ENCODE measurements around the gene STAT6.

DNA sequence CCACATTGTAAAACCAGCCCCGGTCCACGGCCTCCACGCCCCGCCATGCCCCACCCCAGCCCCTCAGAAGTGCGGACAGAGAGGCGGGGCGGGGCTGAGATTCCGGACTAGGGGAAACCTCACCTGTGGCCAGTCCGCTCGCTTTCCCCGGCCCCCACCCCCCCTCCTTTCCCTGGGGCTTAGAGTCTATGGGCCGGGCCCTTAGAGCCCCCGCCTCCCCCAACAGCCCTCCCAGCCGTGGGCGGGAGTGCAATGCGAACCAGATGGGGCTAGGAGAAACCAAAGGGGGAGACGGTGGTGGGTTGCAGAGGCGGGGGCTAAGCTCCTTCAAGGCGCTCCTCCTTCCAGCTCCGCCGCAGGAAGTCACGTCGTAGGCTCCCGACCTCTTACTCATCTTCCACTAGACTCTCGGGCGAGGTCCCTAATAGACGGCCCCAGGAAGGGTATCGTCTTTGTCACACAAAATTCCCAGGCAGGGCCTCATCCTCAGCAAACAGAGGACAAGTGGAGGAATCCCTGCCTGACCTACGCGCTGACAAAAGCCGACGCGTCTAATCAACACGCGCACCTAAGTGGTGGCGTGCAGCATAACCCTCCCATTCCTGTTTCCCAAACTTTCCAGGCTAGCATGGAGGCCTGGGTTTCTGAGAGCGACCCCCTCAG is 23.3 kb downstream of the STAT6 start:
- TF ChIP-seq, protein P1, sequence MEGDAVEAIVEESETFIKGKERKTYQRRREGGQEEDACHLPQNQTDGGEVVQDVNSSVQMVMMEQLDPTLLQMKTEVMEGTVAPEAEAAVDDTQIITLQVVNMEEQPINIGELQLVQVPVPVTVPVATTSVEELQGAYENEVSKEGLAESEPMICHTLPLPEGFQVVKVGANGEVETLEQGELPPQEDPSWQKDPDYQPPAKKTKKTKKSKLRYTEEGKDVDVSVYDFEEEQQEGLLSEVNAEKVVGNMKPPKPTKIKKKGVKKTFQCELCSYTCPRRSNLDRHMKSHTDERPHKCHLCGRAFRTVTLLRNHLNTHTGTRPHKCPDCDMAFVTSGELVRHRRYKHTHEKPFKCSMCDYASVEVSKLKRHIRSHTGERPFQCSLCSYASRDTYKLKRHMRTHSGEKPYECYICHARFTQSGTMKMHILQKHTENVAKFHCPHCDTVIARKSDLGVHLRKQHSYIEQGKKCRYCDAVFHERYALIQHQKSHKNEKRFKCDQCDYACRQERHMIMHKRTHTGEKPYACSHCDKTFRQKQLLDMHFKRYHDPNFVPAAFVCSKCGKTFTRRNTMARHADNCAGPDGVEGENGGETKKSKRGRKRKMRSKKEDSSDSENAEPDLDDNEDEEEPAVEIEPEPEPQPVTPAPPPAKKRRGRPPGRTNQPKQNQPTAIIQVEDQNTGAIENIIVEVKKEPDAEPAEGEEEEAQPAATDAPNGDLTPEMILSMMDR (optimal IDR thresholded peaks at IDR 0.05 in 1 of 3, IDR thresholded peaks at IDR 0.05 in 1 of 3, conservative IDR thresholded peaks at IDR 0.05 in 1 of 3; ENCODE audit: extremely low read depth in 1 of 3, insufficient read depth in 2 of 3, low read length in 3 of 3) = no peak
- TF ChIP-seq EZH2 (IDR thresholded peaks at IDR 0.05; ENCODE audit: low read length) = no peak

Data from keratinocyte (primary cell).